Nucleus accumbens (tissue), 56 donors: Measurements from ENCODE around the gene PIGR.

Experiments used
- DNase-seq, 56 donors: peaks; one replicate each; lab custom pipeline; 2025; lab: John Stamatoyannopoulos, UW

Gene PIGR

DNA sequence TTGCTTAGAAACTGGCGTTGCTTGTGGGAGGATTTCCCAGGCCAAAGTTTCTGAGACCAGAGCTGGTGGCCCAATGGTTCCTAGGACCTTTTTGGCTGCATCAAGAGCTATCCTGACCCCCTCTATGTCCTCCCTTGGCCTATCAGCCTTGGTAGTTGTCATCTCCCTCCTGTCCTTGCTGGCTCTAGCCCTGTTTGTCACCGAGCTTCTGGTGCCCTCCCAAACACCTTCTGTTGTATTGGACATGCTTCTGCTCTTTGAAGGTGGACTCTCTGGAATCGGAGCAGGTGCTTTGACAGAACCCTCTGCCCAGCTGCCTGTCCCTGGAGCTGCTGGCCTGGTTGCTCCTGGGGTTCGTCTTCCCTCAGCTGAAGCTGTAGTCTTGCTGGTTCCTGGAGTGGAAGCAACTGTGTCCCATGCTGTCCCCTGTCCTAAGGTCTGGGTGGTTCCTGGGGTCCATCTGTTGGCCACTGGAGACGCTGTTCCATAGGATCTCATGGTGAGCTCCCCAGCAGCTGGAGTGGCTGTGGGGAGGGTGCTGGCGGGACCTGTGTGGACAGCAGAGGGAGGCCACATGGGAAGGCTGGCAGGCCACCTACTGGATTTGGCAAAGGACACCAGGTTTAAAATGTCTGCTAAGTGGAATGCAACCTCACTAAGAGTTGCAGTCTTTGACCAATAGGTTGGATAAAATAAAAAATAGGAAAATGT, 14.6 kb upstream of the PIGR start:
- DNase-seq: no peak

DNA sequence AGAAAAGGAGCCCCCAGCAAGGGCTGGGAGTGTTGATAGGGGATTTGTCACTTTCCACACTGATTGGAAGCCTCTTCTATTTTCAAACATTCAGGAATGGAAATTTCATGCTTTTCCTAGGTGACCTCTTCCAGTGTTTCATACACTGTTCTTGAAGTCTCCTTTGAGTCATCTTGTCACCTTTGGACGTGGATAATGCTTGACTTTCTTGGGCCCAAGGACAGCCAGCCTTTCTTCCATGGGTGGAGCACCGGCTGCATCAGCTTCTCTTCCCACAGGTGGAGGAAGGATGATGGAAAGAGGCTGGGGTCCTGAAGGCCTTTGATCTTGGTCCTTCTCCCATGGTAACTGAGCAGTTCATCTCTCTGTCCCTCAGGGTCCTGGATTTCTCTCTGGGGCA, 11.9 kb upstream of the PIGR start:
- no peak for DNase-seq

DNA sequence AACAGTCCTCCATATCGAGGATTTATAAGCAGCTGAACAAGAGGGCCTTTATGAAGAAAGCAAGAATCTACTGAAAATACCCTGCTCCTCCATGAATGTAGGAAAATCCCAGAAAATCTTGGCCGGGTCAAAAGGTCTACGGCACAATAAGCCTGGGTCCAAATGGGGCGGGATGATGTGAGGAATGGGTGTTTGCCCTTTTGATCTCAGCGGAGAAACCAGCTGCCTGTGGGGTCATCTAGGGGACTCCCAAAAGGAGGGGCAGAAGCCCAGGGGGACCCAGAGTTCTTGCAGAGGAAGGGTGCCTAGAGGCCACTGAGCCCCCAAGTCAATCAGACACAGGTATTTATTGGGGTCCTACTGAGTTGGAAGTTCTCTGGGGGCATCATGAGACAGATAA, 11.4 kb upstream of the PIGR start:
- no peak for DNase-seq

- DNase-seq: no peak
Measured at GRCh38 chr1:206955476-206956451, 9.5 kb upstream of the PIGR start.

GRCh38 chr1:206954459-206955342, 8.4 kb upstream of the PIGR start:
- no peak for DNase-seq

- no peak for DNase-seq
Measured at GRCh38 chr1:206953626-206954025, 7.4 kb upstream of the PIGR start.

DNA sequence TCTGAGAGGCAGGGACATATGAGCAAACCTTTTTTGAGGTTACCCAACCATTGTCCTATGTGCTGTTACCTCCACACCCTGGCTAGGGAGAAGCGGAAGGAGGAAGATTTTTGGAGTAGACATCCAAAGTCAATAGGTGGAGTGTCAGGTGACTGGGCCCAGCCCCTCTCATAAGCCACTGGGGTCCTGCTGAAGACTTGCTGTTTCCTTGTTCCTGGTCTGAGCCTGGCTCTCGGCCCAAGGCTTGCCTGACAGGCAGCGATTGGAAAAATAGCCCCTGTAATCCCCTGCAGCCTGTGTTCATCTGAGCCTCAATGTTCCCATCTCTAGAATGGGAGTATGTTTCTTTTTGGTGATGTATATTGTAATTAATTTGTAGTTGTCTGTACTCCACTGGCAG, 6.9 kb upstream of the PIGR start:
- no peak for DNase-seq

- DNase-seq: no peak
Measured at GRCh38 chr1:206952171-206952570, 5.9 kb upstream of the PIGR start.

GRCh38 chr1:206951318-206952100, 5.2 kb upstream of the PIGR start:
- DNase-seq: no peak

- DNase-seq: no peak
Measured at GRCh38 chr1:206949641-206950040, 3.4 kb upstream of the PIGR start.

DNA sequence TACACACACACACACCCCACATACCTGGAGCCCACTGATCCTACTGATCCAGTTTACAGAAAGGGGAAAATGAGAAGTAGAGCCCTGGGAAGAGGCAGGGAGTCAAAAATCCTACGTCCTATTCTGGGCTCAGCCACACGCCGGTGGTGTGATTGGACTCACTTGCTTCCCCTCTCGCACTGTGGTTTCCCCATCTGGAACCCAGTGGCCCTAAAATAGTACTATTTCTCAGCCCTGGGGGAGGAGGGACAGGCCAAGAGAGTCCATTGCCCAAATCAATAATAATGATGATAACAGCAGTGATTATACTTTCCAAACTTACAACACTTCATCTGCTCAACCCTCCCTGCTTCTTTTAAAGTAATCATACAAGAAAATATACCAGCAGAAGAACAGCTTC, 2.9 kb upstream of the PIGR start:
- peak in 8 of 56 donors; percentile 2 to 33 (median 11) for DNase-seq

DNA sequence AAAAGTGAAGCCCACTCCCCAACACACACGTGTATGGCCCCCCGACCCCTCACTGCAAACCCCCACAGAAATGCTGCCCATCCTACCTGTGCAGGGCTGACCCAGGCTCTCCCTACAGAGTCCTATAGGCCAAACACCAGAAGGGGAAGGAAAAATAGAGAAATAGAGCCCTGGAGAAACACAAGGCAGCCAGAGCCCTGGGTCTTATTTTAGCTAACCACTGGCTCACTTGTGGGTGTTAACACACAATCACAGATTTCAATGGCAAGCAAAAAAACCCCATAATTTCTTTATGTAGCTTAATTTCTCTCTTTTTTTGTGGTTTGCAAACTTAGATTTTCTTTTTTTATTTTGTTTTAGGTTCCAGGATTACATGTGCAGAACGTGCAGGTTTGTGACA, 989 bp upstream of the PIGR start:
- DNase-seq: peak in 1 of 56 donors; percentile 3

GRCh38 chr1:206945779-206946178, 487 bp downstream of the PIGR start:
- no peak for DNase-seq

GRCh38 chr1:206944703-206945102, 1.6 kb downstream of the PIGR start:
- DNase-seq: no peak

- DNase-seq: no peak
Measured at GRCh38 chr1:206941766-206942418, 4.4 kb downstream of the PIGR start.

GRCh38 chr1:206940588-206940936, 5.7 kb downstream of the PIGR start:
- no peak for DNase-seq

DNA sequence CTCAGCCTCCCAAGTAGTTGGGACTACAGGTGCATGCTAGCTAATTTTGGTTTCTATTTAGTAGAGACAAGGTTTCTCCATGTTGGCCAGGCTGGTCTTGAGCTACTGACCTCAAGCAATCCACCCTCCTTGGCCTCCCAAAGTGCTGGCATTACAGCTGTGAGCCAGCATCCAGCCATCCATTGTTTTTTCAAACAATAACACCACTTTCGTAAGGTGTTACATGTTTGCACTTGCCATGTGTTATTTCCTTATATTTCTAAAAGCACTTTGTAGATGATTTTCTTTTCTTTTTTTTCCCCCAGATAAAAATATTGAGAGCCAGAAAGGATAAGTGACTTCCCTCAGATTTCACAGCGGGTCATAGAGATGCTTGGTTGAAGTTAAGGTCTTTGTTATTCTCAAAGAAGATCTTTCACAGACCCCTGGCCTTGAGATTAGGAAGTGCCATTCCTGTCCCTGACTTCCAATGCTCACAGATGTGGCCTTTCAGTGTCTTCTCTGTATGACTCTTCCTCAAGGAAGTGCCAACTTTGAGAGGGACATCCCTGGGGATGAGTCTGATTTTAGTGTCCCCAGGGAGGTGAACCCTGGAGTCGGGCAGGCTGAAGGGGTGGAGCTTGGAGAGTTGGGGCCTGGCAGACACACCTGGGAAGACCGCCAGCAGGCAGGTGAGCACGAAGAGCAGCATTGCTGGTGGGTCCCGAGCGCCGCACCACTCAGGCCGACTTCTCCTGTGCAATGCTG, 6.3 kb downstream of the PIGR start:
- no peak for DNase-seq

GRCh38 chr1:206939131-206939530, 7.1 kb downstream of the PIGR start:
- no peak for DNase-seq

DNA sequence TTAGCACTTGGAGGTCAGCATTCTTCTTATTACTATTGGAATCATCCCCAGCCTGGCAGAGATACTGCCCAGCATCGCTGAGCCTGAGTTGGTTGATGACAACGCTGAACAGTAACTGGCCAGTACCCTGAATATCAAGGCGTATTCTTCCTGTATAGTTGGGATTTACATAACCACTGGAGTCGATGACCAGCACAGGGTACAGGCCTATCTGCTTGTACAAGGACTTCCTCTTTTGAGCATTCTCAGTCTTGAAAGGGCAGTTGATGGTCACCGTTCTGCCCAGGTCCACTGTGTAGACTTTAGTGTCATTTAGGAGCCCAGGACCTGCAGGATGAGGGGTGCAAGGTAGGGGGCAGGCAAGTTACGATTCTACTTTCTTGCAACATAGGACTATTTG, 8.8 kb downstream of the PIGR start:
- DNase-seq: no peak
